ENCODE measurements around the gene MTOR.
"Not testable (repeated sequence)": the region's sequence is repeated elsewhere in the genome, so short reads cannot be mapped to it uniquely, and the experiment has no call there.

MTOR gene

GRCh38 chr1:11116318-11116717, 146.0 kb downstream of the MTOR start:
- no peak overlapping the region for H3K27ac ChIP-seq (ENCODE audit: low read length)
- H3K4me1 ChIP-seq (ENCODE audit: control insufficient read depth, insufficient read depth, low read length), result no peaks in the 10 kb centered on the region
- no peak overlapping the region for H3K4me3 ChIP-seq (ENCODE audit: low read length)
- peaks cover 20% of the 10 kb centered on the region for H3K36me3 ChIP-seq (ENCODE audit: control insufficient read depth, insufficient read depth, low read length)
- no peak for DNase-seq (ENCODE audit: low read depth, low spot score)
- H3K9me3 ChIP-seq (ENCODE audit: control insufficient read depth, insufficient read depth, low read length), result no peaks in the 10 kb centered on the region
- H3K27me3 ChIP-seq (ENCODE audit: control insufficient read depth, insufficient read depth, low read length), result no peaks in the 10 kb centered on the region
- WGBS (ENCODE audit: insufficient coverage, insufficient read length), result no CpG with 5 or more reads among the region's 2 CpGs

DNA sequence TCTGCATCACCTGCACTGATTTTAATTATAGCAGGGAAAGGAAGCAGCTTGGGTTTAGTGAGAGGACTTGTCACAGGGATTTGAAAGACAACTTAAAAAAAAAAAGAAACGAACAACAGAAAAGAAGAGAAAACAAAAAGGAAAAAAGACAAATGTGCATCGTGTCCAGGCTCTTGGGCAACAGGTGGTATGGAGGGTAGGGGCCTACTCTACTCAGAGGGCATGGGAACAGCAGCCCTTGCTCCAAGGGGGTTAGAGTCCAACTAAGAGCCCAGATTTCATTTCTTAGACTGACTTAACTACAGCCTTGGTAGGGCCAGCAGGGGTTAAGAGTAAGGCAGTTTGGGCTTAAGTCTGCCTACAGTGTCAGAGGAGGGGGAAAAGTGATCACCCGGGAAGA, 147.4 kb downstream of the MTOR start:
- Histone ChIP-seq H3K27me3 (ENCODE audit: control insufficient read depth, insufficient read depth, low read length) (no peaks in the 10 kb centered on the region), H3K36me3 (ENCODE audit: control insufficient read depth, insufficient read depth, low read length) (peaks cover 16% of the 10 kb centered on the region), H3K4me1 (ENCODE audit: control insufficient read depth, insufficient read depth, low read length) (no peaks in the 10 kb centered on the region), H3K9me3 (ENCODE audit: control insufficient read depth, insufficient read depth, low read length) (no peaks in the 10 kb centered on the region), H3K4me3 (ENCODE audit: low read length) (no peak overlapping the region), H3K27ac (ENCODE audit: low read length) (no peak overlapping the region)
- DNase-seq (ENCODE audit: low read depth, low spot score), result no peak
- no CpG with 5 or more reads among the region's 3 CpGs for WGBS (ENCODE audit: insufficient coverage, insufficient read length)

- no CpG with 5 or more reads among the region's 7 CpGs for WGBS (ENCODE audit: insufficient coverage, insufficient read length)
- Histone ChIP-seq H3K27ac (ENCODE audit: low read length) (no peak overlapping the region), H3K36me3 (ENCODE audit: control insufficient read depth, insufficient read depth, low read length) (peaks cover 21% of the 10 kb centered on the region), H3K27me3 (ENCODE audit: control insufficient read depth, insufficient read depth, low read length) (no peaks in the 10 kb centered on the region), H3K4me1 (ENCODE audit: control insufficient read depth, insufficient read depth, low read length) (no peaks in the 10 kb centered on the region), H3K9me3 (ENCODE audit: control insufficient read depth, insufficient read depth, low read length) (no peaks in the 10 kb centered on the region), H3K4me3 (ENCODE audit: low read length) (no peak overlapping the region)
- no peak for DNase-seq (ENCODE audit: low read depth, low spot score)
These were observed 153.1 kb downstream of the MTOR start for GRCh38 chr1:11109047-11109760.

DNA sequence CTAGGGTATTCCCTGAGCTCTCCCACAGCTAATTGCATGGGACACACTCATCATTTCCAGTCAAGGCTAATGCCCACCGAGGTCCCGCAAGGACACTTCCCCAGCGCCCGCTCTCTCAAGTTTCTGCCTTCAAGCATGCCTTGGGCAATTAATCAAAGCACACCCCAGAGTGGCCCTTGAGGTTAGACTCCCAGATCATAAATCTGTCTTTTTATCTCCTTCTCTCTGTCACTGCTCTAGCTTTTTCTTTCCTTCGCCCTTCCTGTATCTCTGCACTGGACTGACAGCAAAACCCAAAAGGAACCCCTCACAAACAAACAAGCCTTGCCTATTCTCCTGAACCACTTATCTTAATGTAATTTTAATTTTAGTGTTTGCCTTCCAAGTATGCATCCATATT, 154.8 kb downstream of the MTOR start:
- no peaks in the 10 kb centered on the region for H3K4me1 ChIP-seq (ENCODE audit: control insufficient read depth, insufficient read depth, low read length)
- no peaks in the 10 kb centered on the region for H3K9me3 ChIP-seq (ENCODE audit: control insufficient read depth, insufficient read depth, low read length)
- DNase-seq (ENCODE audit: low read depth, low spot score), result no peak
- H3K27me3 ChIP-seq (ENCODE audit: control insufficient read depth, insufficient read depth, low read length), result no peaks in the 10 kb centered on the region
- no peak overlapping the region for H3K4me3 ChIP-seq (ENCODE audit: low read length)
- H3K36me3 ChIP-seq (ENCODE audit: control insufficient read depth, insufficient read depth, low read length), result peaks cover 17% of the 10 kb centered on the region
- no peak overlapping the region for H3K27ac ChIP-seq (ENCODE audit: low read length)
- WGBS (ENCODE audit: insufficient coverage, insufficient read length), result no CpG with 5 or more reads among the region's 5 CpGs

GRCh38 chr1:11105586-11105985, 156.8 kb downstream of the MTOR start:
- Histone ChIP-seq H3K4me1 (ENCODE audit: control insufficient read depth, insufficient read depth, low read length) (no peaks in the 10 kb centered on the region), H3K36me3 (ENCODE audit: control insufficient read depth, insufficient read depth, low read length) (peaks cover 17% of the 10 kb centered on the region), H3K27me3 (ENCODE audit: control insufficient read depth, insufficient read depth, low read length) (no peaks in the 10 kb centered on the region), H3K4me3 (ENCODE audit: low read length) (no peak overlapping the region), H3K27ac (ENCODE audit: low read length) (no peak overlapping the region), H3K9me3 (ENCODE audit: control insufficient read depth, insufficient read depth, low read length) (no peaks in the 10 kb centered on the region)
- no CpG with 5 or more reads among the region's 10 CpGs for WGBS (ENCODE audit: insufficient coverage, insufficient read length)
- no peak for DNase-seq (ENCODE audit: low read depth, low spot score)

- Histone ChIP-seq H3K4me3 (ENCODE audit: low read length) (no peak overlapping the region), H3K4me1 (ENCODE audit: control insufficient read depth, insufficient read depth, low read length) (no peaks in the 10 kb centered on the region), H3K27me3 (ENCODE audit: control insufficient read depth, insufficient read depth, low read length) (no peaks in the 10 kb centered on the region), H3K27ac (ENCODE audit: low read length) (no peak overlapping the region), H3K36me3 (ENCODE audit: control insufficient read depth, insufficient read depth, low read length) (peaks cover 10% of the 10 kb centered on the region; the same call in 1 of the 2 replicates), H3K9me3 (ENCODE audit: control insufficient read depth, insufficient read depth, low read length) (no peaks in the 10 kb centered on the region)
- no CpG with 5 or more reads among the region's 6 CpGs for WGBS (ENCODE audit: insufficient coverage, insufficient read length)
- no peak for DNase-seq (ENCODE audit: low read depth, low spot score)
These were observed 161.0 kb downstream of the MTOR start for GRCh38 chr1:11101347-11101746.

GRCh38 chr1:11100806-11101205, 161.5 kb downstream of the MTOR start:
- not testable (repeated sequence) for H3K27ac ChIP-seq (ENCODE audit: low read length); H3K9me3 ChIP-seq (ENCODE audit: control insufficient read depth, insufficient read depth, low read length); DNase-seq (ENCODE audit: low read depth, low spot score); H3K36me3 ChIP-seq (ENCODE audit: control insufficient read depth, insufficient read depth, low read length); H3K27me3 ChIP-seq (ENCODE audit: control insufficient read depth, insufficient read depth, low read length); H3K4me3 ChIP-seq (ENCODE audit: low read length); H3K4me1 ChIP-seq (ENCODE audit: control insufficient read depth, insufficient read depth, low read length)
- WGBS (ENCODE audit: insufficient coverage, insufficient read length), result no CpG with 5 or more reads among the region's 17 CpGs

DNA sequence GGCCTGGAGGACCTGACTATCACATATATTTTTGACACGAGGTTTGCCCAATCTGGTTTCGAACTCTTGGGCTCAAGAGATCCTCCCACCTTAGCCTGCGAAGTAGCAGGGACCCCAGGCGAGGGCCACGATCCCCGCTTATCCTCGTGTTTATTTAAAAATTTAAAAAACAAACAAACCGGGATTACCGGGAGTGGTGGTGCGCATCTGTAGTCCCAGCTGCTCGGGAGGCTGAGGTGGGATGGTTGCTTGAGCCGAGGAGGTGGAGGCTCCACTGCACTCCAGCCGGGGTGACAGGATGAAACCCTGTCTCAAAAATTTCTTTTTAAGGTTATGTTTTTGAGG, 162.2 kb downstream of the MTOR start:
- no peaks in the 10 kb centered on the region for H3K4me1 ChIP-seq (ENCODE audit: control insufficient read depth, insufficient read depth, low read length)
- H3K27me3 ChIP-seq (ENCODE audit: control insufficient read depth, insufficient read depth, low read length), result no peaks in the 10 kb centered on the region
- WGBS (ENCODE audit: insufficient coverage, insufficient read length), result no CpG with 5 or more reads among the region's 13 CpGs
- no peak for DNase-seq (ENCODE audit: low read depth, low spot score)
- peak overlapping the region; percentile 22; the same call in 1 of the 2 replicates for H3K4me3 ChIP-seq (ENCODE audit: low read length)
- peaks cover 10% of the 10 kb centered on the region; the same call in 1 of the 2 replicates for H3K36me3 ChIP-seq (ENCODE audit: control insufficient read depth, insufficient read depth, low read length)
- no peak overlapping the region for H3K27ac ChIP-seq (ENCODE audit: low read length)
- no peaks in the 10 kb centered on the region for H3K9me3 ChIP-seq (ENCODE audit: control insufficient read depth, insufficient read depth, low read length)

- Histone ChIP-seq H3K27ac (ENCODE audit: low read length) (no peak within 1 kb of the TSS), H3K27me3 (ENCODE audit: control insufficient read depth, insufficient read depth, low read length) (no peaks in the 10 kb centered on the region), H3K36me3 (ENCODE audit: control insufficient read depth, insufficient read depth, low read length) (peaks cover 10% of the 10 kb centered on the region; the same call in 1 of the 2 replicates), H3K4me3 (ENCODE audit: low read length) (peak within 1 kb of the TSS; percentile 71; the same call in 1 of the 2 replicates), H3K4me1 (ENCODE audit: control insufficient read depth, insufficient read depth, low read length) (no peaks in the 10 kb centered on the region), H3K9me3 (ENCODE audit: control insufficient read depth, insufficient read depth, low read length) (no peaks in the 10 kb centered on the region)
- peak; percentile 77 for DNase-seq (ENCODE audit: low read depth, low spot score)
- WGBS (ENCODE audit: insufficient coverage, insufficient read length), result no CpG with 5 or more reads among the region's 78 CpGs
These were observed 162.8 kb downstream of the MTOR start, which contains the start of gene EXOSC10 for GRCh38 chr1:11099310-11100148. EXOSC10 (minus strand) TSS chr1:11099869; CDS start chr1:11099831, 38 bp downstream.

GRCh38 chr1:11098931-11099309, 163.4 kb downstream of the MTOR start:
- no peak for DNase-seq (ENCODE audit: low read depth, low spot score)
- Histone ChIP-seq H3K4me3 (ENCODE audit: low read length) (peak overlapping the region; percentile 71; the same call in 1 of the 2 replicates), H3K9me3 (ENCODE audit: control insufficient read depth, insufficient read depth, low read length) (no peaks in the 10 kb centered on the region), H3K27ac (ENCODE audit: low read length) (no peak overlapping the region), H3K27me3 (ENCODE audit: control insufficient read depth, insufficient read depth, low read length) (no peaks in the 10 kb centered on the region), H3K4me1 (ENCODE audit: control insufficient read depth, insufficient read depth, low read length) (no peaks in the 10 kb centered on the region), H3K36me3 (ENCODE audit: control insufficient read depth, insufficient read depth, low read length) (peaks cover 10% of the 10 kb centered on the region; the same call in 1 of the 2 replicates)
- WGBS (ENCODE audit: insufficient coverage, insufficient read length), result no CpG with 5 or more reads among the region's 5 CpGs

Measured in iPS DF 6.9 (cell line).